Neural crest cell (in vitro differentiated cells): ENCODE data around the gene DLG3. TPM values are rescaled to one million over a fixed set of nuclear protein-coding genes. Genes with fewer than 3 reads are reported as not detected.
A peak's percentile ranks its signal among the peaks of the same experiment; 100 is the strongest.

Experiments used
- DNase-seq: peaks from one replicate; pipeline ENCODE4 v3.0.0; 2021; ENCODE audit warnings: low read depth, mixed read lengths, low spot score
- H3K27ac Mint-ChIP-seq: one replicate; pipeline ENCODE4 v1.8.0; 2021; ENCODE audit warnings: mild to moderate bottlenecking, mixed read lengths; ENCODE audit not compliant: unreplicated experiment
- H3K27me3 Mint-ChIP-seq: 2 replicates; pipeline ENCODE4 v1.8.0; 2021; ENCODE audit warnings: low read depth, mild to moderate bottlenecking, mixed read lengths
- H3K36me3 Mint-ChIP-seq: 2 replicates; pipeline ENCODE4 v1.8.0; 2021; ENCODE audit warnings: low read depth, mild to moderate bottlenecking, mixed read lengths
- H3K4me1 Mint-ChIP-seq: 2 replicates; pipeline ENCODE4 v1.8.0; 2021; ENCODE audit warnings: mixed read lengths
- H3K4me3 Mint-ChIP-seq: one replicate; pipeline ENCODE4 v1.8.0; 2021; ENCODE audit warnings: mild to moderate bottlenecking, mixed read lengths
- H3K9me3 Mint-ChIP-seq: 2 replicates; pipeline ENCODE4 v1.8.0; 2021; ENCODE audit warnings: mixed read lengths
- CTCF ChIP-seq: fragments of 200-600 bp; sonication (generic); conservative IDR thresholded peaks from 2 replicates; pipeline ENCODE4 v1.5.0; 2021; ENCODE audit warnings: antibody characterized with exemption, mild to moderate bottlenecking
- total RNA-seq: library from RNA; stranded (reverse); gene quantifications from 2 replicates; pipeline ENCODE4 v1.2.1, GENCODE V29; 2021

DLG3 gene
- total RNA-seq, 1 donor from 2014 or later, result 54.3 TPM

- Mint-ChIP-seq H3K4me1 (peaks cover 35% of the 10 kb centered on the region), H3K36me3 (peaks cover 17% of the 10 kb centered on the region), H3K4me3 (peak overlapping the region; percentile 93), H3K27me3 (no peaks in the 10 kb centered on the region), H3K27ac (no peak overlapping the region), H3K9me3 (peaks cover 2% of the 10 kb centered on the region)
- TF ChIP-seq CTCF, result no peak
- no peak for DNase-seq
Observed at GRCh38 chrX:70456256-70456655, 11.6 kb downstream of the DLG3 start.

DNA sequence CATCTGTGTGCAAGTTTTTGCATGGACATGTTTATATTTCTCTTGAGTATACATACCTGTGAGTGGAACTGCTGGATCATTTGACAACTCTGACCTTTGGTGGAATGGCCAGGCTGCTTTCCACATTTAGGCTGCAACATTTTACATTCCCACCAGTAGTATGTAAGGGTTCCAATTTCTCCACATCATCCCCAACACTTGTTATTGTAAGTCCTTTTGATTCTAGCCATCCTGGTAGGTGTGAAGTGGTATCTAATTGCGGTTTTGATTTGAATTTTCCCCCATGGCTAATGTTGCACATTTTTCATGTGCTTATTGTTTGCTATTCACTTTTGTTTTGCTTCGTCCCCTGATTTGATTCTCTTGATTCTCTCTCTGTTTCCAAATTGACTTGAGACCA, 16.4 kb downstream of the DLG3 start:
- peaks cover 23% of the 10 kb centered on the region for H3K36me3 Mint-ChIP-seq
- no peak overlapping the region for H3K4me3 Mint-ChIP-seq
- TF ChIP-seq CTCF, result no peak
- H3K27ac Mint-ChIP-seq, result no peak overlapping the region
- peaks cover 13% of the 10 kb centered on the region for H3K4me1 Mint-ChIP-seq
- DNase-seq, result no peak
- H3K27me3 Mint-ChIP-seq, result no peaks in the 10 kb centered on the region
- H3K9me3 Mint-ChIP-seq, result peaks cover 2% of the 10 kb centered on the region

- Mint-ChIP-seq H3K27me3 (no peaks in the 10 kb centered on the region), H3K4me1 (no peaks in the 10 kb centered on the region), H3K27ac (no peak overlapping the region), H3K4me3 (no peak overlapping the region), H3K9me3 (peaks cover 2% of the 10 kb centered on the region), H3K36me3 (peaks cover 20% of the 10 kb centered on the region)
- DNase-seq, result no peak
- no peak for TF ChIP-seq CTCF
Observed at GRCh38 chrX:70464051-70464450, 19.4 kb downstream of the DLG3 start.

- Mint-ChIP-seq H3K36me3 (peaks cover 16% of the 10 kb centered on the region), H3K9me3 (no peaks in the 10 kb centered on the region), H3K27me3 (no peaks in the 10 kb centered on the region), H3K27ac (no peak overlapping the region), H3K4me1 (peaks cover 11% of the 10 kb centered on the region), H3K4me3 (no peak overlapping the region)
- DNase-seq, result no peak
- TF ChIP-seq CTCF, result no peak
Observed at GRCh38 chrX:70466968-70467367, 22.3 kb downstream of the DLG3 start.

GRCh38 chrX:70468709-70469108, 24.1 kb downstream of the DLG3 start:
- no peak for TF ChIP-seq CTCF
- H3K4me3 Mint-ChIP-seq, result no peak overlapping the region
- H3K27me3 Mint-ChIP-seq, result no peaks in the 10 kb centered on the region
- no peaks in the 10 kb centered on the region for H3K9me3 Mint-ChIP-seq
- no peak for DNase-seq
- H3K4me1 Mint-ChIP-seq, result peaks cover 11% of the 10 kb centered on the region
- peaks cover 16% of the 10 kb centered on the region for H3K36me3 Mint-ChIP-seq
- no peak overlapping the region for H3K27ac Mint-ChIP-seq

- Mint-ChIP-seq H3K27ac (no peak overlapping the region), H3K4me3 (no peak overlapping the region), H3K9me3 (no peaks in the 10 kb centered on the region), H3K36me3 (peaks cover 19% of the 10 kb centered on the region), H3K27me3 (no peaks in the 10 kb centered on the region), H3K4me1 (peaks cover 11% of the 10 kb centered on the region)
- no peak for TF ChIP-seq CTCF
- no peak for DNase-seq
Observed at GRCh38 chrX:70470850-70471289, 26.2 kb downstream of the DLG3 start.
